ENCODE measurements around the gene ATP2C2. TPM values are rescaled to one million over a fixed set of nuclear protein-coding genes. Genes with fewer than 3 reads are reported as not detected.

ATP2C2 gene
- total RNA-seq, 1 experiment from 2014 or later: 4.0 TPM

DNA sequence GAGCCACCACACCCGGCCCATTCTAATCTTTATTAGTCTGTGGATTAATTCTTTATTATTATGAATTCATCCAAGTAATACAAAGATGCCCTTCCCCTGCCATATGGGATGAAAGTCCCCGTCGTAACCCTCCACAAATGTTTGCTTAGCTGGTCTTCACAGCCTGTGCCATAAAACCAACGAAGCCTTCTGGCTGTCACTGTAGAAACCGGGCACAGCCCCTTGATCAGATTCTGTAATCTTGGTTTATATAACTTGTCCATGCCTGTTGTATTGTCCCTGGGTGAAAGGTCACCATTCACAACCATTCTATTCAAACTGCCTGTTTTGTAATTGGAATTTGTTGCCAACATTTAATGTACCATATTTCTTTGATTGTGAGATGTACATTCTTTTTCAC is 66.5 kb downstream of the ATP2C2 start:
- Histone ChIP-seq H2BK5ac (ENCODE audit: insufficient read length, low read length) (no peak overlapping the region), H3K9ac (ENCODE audit: extremely low read depth, insufficient read length, low read length) (no peak overlapping the region)
- no peak overlapping the region for H3K4me3 Mint-ChIP-seq

More for the DNA sequence above, 66.5 kb downstream of the ATP2C2 start:
- Histone ChIP-seq H3K9me3 (ENCODE audit: control insufficient read depth, low read depth, low read length) (no peaks in the 10 kb centered on the region), H2BK15ac (ENCODE audit: low read depth, low read length) (no peak overlapping the region), H3K4ac (ENCODE audit: low read depth, low read length) (no peak overlapping the region), H3K79me2 (ENCODE audit: insufficient read depth, low read length) (no peaks in the 10 kb centered on the region), H2AFZ (ENCODE audit: low read length) (no peak overlapping the region), H3K27me3 (ENCODE audit: insufficient read depth, low read length) (no peaks in the 10 kb centered on the region), H3K79me1 (ENCODE audit: insufficient read depth, low read depth, low read length, poor library complexity, severe bottlenecking) (no peaks in the 10 kb centered on the region), H3K56ac (ENCODE audit: insufficient read length, low read depth, low read length) (no peak overlapping the region), H3K14ac (ENCODE audit: insufficient read depth, low read length) (no peak overlapping the region), H2BK20ac (ENCODE audit: low read depth, low read length, poor library complexity, severe bottlenecking) (no peak overlapping the region), H4K91ac (ENCODE audit: insufficient read length, low read depth, low read length) (no peak overlapping the region), H3T11ph (ENCODE audit: low read length) (no peak overlapping the region), H2AK5ac (ENCODE audit: insufficient read length, low read length) (no peak overlapping the region), H3K23ac (ENCODE audit: insufficient read length, low read depth, low read length) (no peak overlapping the region), H4K5ac (ENCODE audit: insufficient read length, low read depth, low read length) (no peak overlapping the region), H3K18ac (ENCODE audit: insufficient read length, low read depth, low read length) (no peak overlapping the region), H3K4me2 (ENCODE audit: insufficient read depth, insufficient read length, low read length) (no peak overlapping the region), H3K27ac (ENCODE audit: insufficient read length, low read depth, low read length) (no peak overlapping the region), H4K20me1 (ENCODE audit: control insufficient read depth, insufficient read depth, insufficient read length) (no peaks in the 10 kb centered on the region), H2BK120ac (ENCODE audit: low read depth, low read length, poor library complexity, severe bottlenecking) (no peak overlapping the region), H4K8ac (replicated peaks; ENCODE audit: insufficient read length, low read depth, low read length) (no peak overlapping the region), H2BK12ac (ENCODE audit: insufficient read length, low read depth, low read length) (no peak overlapping the region), H3K4me1 (ENCODE audit: insufficient read depth, low read length) (no peaks in the 10 kb centered on the region), H3K23me2 (ENCODE audit: insufficient read length, low read depth, low read length, poor library complexity, severe bottlenecking) (no peaks in the 10 kb centered on the region)
- TF ChIP-seq, protein P1, sequence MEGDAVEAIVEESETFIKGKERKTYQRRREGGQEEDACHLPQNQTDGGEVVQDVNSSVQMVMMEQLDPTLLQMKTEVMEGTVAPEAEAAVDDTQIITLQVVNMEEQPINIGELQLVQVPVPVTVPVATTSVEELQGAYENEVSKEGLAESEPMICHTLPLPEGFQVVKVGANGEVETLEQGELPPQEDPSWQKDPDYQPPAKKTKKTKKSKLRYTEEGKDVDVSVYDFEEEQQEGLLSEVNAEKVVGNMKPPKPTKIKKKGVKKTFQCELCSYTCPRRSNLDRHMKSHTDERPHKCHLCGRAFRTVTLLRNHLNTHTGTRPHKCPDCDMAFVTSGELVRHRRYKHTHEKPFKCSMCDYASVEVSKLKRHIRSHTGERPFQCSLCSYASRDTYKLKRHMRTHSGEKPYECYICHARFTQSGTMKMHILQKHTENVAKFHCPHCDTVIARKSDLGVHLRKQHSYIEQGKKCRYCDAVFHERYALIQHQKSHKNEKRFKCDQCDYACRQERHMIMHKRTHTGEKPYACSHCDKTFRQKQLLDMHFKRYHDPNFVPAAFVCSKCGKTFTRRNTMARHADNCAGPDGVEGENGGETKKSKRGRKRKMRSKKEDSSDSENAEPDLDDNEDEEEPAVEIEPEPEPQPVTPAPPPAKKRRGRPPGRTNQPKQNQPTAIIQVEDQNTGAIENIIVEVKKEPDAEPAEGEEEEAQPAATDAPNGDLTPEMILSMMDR (conservative IDR thresholded peaks at IDR 0.05): no peak
- no CpG with 5 or more reads among the region's 5 CpGs for WGBS (ENCODE audit: extremely low coverage, insufficient read length, low lambda C conversion rate)
- Mint-ChIP-seq H3K27ac (no peak overlapping the region), H3K36me3 (ENCODE audit: insufficient read depth in 1 of 3, low read depth in 3 of 3) (no peaks in the 10 kb centered on the region), H3K27me3 (ENCODE audit: low read depth) (peaks cover 7% of the 10 kb centered on the region), H3K9me3 (no peaks in the 10 kb centered on the region), H3K4me1 (peaks cover 0 to 15% of the 10 kb centered on the region in 2 experiments; a peak in 2 of 4 replicates)
- DNase-seq: no peak

Measured in H9 (cell line).